Activated T-helper 1 cell treated with anti-CD3 and anti-CD28 coated beads, Interleukin-2, amount 50 U/mL, for 16 hours (primary cell): Measurements from ENCODE around the gene SORBS1.

ENCODE experiments used
- DNase-seq, 2 donors: peaks; one replicate each; pipeline ENCODE4 v3.0.0-alpha.2; 2020; ENCODE audit warnings: low read depth in 1 of 2, low spot score in 1 of 2

The SORBS1 gene

DNA sequence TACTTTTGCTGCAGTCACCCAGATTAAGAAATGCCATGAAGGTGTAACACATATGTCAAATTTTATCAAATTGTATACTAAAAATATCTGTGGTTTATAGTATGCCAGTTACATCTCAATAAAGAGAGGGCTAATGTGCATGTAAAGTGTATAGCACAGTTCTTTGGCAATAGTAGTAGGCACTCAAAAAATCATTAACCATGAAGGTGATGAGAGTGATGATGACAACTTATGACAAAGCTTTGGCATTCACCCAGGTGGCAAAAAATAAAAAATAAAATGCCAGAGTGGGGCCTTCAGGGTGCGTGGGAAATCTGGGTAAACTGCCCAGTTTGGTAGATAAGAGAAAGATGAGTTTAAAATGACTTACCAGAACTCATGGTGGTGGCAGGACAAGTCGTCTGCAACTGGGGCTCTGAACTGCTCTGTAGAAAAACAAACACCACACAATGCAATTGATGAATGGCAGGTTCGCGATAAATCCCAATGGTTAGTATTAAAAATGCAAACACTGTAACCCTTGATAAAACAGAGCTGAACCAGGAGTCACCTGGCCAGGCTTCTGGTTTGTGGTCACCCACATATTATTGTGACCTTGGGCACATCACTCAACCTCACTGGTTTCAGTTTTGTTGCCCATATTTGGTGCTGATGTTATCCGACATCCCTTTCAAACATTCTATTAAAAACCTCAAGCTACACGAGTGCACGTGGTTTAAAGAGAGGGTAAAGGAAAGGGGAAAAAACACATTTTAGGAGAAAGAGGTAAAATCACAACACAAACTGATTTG lies 120.2 kb downstream of the SORBS1 start:
- DNase-seq = no peak

DNA sequence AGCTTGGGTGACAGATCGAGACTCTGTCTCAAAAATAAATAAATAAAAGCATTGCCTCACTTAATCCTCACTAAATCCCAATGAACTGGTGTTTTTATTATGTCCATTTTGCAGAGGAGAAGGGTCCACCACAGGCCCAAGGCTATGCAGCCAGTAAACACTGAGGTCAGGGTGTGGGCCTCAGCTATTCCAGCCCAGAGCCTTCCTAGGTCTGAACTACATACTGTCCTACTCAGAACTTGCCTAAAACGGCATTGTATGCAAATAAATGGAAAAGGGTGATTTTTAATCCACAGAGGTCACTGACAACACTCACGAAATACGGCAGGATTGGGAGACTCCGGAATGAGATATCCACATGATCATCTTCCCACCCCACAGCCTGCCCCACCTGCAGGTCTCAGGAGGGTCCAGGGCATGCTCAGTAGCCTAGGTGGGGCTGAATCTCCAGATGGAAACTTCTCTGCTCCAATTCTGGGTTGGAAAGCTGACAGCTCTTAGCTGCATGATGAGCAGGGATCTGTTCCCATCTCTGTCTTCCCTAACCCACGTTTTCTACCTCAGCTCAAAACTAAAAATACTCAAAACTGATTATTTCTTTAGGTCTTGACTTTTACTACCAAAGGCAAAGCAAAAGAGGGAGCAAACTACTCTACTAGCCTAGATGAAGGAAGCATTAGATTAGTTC lies 121.0 kb downstream of the SORBS1 start:
- DNase-seq = no peak

DNA sequence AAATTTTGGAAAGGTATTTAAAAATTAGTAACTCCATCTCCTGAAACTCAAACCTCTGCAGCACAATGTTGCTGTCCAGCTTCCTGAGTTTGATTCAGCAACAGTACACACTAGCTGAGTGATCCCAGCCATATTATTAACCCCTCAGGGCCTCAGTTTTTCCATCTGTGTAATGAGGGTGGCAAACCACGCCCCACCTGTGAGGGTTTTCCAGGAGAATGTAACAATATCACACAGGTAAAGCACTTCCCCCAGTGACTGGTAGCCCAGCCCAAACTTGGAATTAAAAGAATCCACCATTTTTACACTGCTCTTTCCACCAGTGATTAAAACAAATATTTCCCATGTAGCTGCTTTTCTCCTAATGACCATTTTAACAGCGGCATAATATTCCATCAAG lies 122.4 kb downstream of the SORBS1 start:
- DNase-seq = no peak

DNA sequence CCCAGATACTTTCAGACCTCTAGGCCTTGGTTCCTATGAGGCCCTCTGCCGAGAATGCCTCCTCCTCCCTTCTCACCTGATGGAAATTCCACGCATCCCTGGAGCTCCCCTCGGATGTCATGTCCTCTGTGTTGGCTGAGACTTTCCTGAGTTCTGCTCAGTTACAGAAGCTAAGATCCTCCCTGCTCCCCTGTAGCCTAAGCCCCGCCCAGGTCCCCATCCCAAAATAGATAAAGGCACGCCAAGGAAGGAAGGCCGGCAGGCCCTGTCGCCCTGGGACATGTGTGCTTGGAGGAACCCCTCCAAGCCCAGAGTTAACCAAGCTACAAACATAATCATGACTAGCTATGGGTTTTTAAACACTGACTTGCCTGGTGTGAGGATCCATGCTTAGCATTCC lies 123.5 kb downstream of the SORBS1 start:
- DNase-seq = no peak

DNA sequence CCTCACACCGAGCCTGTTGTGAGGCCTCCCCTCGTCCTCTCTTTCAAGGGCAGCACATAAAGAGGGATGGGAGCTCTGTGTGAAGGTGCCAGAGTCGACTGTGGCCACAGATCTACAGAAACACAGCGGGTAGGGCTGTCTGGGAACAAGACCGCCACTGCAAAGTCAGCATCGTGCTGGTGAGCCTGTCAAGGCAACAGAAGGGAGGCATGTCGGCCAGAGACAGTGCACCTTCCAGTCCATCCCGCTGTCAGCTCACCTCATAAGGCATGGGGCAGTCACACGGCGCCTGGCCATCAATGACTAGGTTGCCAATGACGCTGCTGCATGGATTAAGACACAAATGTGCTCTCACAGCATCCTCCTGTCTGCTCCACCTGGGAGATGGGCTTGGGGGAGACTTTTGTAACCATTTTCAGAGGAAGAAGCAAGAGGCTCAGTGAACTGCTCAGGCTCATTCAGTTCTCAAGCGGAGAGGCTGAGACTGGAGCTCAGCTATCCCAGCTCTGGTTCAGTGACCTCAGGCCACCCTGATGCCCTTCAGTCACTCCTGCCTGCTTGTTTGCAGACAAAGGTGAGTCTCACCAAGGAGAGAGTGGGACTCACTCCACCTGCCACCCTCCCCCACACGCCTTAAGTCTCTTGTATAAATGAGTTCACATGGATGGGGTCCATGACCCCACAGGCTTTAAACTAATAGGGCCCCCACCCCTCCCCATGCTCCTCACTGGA lies 125.5 kb downstream of the SORBS1 start:
- no peak for DNase-seq

DNA sequence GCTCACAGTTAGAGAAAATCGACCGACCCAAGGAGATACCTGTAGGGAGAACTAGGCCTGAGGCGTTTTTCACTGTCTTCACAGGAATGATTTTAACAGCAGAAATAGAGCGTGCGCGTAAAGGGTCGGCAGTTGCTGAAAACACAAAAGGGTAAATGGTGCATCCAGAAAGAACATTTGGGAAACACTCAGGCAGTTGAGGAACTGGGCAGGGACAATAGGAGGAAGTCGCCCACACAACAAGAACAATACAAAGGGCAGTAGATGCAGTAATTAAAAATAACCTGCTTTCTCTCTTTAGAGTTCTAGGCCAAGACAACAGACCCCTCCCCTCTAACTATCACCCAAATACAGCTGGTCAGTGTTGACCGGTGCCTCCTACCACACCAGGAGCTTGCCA lies 126.6 kb downstream of the SORBS1 start:
- no peak for DNase-seq

DNA sequence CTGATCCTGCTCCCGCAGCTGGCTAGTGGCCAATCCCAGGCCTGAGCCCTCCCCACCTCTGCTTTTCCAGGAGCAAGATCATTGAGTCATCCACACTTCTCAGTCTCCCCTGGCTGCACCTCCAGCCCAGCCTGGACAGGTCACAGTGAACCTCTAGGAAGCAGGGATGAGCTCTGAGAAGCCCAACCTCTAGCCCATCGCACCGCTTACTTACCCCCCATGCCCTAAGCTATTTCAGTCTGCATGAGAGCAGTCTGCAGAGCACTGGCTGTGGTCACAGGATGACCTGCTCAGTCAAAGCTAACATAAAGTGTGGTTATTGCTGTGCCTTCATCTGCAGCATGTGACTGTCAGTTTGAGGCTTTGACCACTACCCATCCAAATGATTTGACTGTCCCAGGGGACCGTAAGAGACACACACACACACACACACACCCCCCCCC lies 129.2 kb downstream of the SORBS1 start:
- no peak for DNase-seq

DNA sequence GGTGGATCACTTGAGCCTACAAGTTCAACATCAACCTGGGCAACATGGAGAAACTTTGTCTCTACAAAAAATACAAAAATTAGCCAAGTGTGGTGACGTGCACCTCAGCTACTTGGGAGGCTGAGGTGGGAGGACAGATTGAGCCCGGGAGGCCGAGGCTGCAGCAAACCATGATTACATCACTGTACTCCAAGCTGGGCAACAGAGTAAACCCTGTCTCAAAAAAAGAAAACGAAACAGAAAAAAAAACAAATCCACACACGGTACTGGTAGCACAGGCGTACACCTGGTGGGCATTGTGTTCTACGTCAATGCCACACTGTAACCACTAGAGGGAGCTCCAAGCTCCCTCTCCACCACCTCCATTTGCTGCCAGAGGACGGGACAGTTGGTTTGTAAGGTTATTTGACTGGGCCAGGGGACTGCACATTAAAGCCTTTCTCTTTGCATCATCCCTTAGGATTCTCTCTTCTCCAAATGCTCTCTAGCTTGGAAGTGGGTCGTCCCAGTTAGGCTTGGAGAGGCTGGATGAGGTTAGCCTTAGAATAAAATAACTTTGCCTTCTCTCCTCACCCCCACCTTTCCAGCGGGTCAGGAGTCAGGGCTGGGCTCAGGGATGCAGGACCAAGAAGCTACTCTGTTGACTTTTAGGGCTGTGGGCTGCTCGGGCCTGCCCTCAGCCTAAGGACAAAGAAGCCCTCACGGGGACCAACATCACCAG lies 130.8 kb downstream of the SORBS1 start:
- DNase-seq = peak in 1 of 2 donors; percentile 9

DNA sequence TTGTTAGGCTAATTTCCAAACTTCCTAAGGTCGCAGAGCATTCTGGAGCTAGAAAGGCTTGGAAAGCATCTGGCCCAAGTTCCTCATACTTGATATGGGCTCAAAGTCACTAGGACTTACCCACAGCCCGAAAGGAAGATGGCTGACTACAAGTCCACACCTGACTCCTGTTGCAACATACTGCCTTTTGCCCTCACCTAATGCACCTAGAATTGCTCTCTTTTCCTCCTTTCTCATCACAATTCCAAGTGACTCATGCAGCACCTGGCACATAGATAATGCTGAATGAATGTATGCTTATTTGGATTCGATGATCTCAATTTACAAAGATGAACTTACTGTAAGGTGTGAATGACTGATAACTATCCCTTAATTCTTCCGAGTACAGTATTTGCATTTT lies 131.5 kb downstream of the SORBS1 start:
- DNase-seq = no peak

DNA sequence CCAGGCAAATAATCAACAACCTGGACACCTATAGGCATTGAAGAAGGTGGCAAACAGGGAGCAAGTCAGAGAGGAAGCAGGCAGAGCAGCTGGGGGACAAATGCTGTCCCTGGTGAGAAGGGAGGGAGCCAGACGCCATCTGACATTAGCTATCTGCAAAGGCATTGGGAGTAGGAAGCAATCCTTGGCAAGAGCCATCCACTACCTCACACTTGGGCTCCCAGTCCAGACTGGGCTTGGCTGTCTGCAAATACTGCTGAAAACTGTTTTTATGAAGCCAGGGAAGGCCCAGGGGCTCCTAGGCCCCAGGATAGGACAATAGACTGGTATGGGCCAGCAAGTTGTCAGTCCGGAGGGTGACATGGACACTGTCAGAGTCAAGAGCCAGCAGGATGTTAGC lies 132.5 kb downstream of the SORBS1 start:
- no peak for DNase-seq

DNA sequence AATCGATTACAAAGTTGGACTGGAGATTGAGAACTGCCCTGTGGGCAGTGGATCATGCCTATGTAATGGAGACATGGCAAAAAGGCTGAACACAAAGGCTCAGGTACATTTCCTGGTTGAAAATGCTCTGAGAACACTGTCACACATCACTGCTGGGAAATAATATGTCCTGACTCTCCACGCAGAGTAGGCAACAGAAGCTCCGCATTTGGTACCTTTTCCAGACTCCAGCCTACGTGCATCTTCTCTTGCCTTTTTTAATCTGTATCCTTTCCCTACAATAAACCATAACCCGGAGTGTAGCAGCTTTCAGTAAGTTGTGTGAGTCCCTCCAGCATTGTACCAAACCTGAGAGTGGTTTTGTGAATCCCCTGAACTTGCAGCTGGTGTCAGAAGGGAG lies 134.7 kb downstream of the SORBS1 start:
- no peak for DNase-seq

DNA sequence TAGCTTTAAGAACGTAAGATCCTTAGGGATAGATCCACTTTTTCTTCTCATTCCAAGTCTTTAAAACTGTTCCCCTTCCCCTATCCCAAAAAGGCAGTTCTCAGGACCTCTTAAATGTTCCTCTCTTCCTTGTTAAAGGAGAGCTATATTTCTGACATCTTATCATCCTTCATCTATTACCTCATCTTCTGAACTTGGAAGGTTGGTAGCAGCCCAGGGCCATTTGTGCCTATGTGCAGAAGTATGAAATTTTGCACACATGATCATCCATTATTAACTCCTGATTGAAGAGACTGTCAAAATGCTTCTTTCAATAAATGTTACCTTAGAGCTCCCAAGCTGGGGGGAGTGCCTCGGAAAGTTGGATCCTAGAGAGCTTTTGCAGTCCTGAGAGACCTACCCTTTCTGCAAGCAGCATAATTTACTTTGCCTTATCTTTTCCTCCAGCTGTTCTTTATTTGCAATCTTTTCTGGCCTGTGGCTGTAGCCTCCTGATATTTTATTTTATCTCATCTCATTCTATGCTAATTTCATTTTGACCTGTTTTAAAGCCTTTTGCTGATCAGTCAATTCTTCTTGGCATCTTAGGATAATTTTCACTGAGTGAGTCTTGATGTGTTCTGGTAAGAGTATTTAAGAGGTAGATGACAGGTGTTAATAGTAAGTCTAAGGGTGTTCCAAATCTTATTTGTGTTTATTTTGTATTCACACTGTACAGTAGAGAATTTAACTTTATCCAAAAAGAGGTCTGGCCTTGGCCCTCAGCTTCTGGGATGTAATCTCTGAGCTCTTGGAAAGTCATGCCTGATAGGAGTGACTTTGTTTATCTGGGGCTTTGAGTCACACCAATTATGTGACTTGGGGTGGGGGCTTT lies 135.3 kb downstream of the SORBS1 start:
- no peak for DNase-seq

DNA sequence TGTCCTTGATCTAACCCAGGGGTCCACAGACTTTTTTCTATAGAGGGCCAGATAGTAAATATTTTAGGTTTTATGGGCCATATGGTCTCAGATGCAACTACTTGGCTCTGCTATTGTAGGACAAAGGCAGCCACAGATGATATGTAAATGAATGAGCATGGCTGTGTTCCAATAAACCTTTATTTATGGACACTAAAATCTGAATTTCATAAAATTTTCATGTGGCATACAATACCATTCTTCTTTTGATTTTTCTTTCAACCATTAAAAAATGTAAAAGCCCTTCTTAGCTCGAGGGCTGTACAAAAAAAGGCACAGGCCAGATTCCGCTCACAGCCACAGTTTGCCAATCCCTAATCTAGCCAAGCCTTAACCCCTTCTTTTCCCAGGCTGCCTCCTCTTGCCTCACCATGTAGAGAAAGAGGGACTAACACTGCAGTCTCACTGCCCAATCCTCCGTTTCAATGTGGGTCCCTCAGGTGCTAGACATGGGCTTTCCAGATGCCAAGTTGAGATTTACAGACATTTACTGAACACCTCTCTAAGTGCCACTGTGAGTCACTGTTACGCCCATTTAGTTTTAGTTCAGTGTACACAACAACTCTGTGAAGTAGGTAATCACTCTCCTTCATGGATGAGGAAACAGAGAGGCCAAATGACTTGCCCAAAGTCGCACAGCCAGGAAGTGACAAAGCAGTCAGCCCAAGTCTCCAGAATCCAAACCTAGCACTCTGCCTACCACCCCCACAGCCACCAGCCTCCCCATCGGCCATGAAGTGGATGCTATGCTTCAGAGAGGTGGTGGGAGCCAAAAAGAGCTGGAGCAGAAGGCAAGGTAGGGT lies 137.8 kb downstream of the SORBS1 start:
- no peak for DNase-seq

DNA sequence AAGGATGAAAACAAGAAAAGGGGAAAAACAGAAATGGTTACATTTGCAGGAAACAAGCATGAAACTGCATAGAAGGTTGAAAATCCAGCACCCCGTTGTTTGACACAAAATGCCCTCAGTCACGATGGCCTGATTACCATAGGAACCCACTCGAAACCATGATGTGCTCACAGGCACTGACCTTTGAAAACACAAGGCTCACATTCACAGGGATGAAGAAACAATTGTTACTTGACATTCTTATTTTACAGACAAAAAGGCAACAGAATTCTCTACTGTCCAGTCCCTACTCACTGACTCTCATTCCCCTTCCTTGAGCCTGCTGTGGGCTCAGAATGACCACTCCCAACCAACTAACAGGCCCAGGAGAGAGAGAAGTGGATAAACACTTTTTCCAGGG lies 138.9 kb downstream of the SORBS1 start:
- no peak for DNase-seq

DNA sequence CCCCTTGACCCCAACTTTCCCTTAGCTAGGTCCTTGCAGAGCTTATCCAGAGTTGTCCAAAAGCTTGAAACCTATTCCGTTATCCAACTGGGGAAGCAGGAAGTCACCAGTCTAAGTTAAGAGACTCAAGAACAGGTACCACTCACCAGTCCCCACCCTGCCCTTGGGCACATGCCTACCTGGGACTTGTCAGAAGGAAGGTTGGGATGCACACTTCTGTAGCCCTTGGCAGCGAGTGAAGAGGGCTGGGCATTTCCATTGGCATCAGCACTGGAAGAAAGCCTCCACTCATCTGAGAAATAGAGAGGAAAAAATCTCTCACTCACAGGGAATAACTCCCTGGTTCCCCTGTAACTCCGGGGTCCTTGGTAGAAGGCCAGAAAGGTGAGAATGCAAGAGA lies 139.4 kb downstream of the SORBS1 start:
- DNase-seq = no peak

DNA sequence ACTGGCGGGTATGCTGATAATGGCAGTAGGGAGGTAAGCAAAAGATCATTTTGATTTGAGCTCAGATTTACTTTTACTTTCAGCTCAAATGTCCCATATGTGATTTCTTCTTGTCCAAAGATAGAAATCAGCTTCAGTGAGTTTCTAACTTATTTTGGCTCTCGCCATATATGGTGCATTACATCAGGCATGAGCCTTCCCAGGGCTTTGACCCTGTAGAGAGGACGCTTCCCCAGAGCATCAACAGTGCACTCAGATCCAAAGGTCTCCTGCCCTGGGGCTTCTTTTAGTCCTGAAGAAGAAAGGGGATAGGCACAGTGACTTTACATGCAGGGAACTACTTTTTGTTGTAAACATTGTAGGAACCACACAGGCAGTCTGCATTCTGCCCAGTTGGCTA lies 141.8 kb downstream of the SORBS1 start:
- no peak for DNase-seq

DNA sequence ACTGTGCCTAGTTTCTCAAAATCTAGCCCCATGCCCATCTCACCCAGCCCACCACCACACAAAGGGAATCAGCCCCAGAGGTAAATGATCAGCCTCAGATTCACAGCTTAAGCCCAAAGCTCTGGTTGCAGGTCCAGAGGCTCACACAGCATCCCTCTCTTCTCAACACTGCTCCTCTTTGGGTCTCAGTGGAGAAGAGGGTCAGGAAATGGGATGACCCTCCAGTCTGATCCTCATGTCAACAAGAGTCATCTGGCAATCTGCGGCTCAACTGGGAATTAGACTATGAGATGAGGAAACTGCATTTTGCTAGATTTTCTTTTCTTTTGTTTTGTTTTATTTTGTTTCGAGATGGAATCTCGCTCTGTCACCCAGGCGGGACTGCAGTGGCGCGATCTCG lies 144.2 kb downstream of the SORBS1 start:
- DNase-seq = no peak

DNA sequence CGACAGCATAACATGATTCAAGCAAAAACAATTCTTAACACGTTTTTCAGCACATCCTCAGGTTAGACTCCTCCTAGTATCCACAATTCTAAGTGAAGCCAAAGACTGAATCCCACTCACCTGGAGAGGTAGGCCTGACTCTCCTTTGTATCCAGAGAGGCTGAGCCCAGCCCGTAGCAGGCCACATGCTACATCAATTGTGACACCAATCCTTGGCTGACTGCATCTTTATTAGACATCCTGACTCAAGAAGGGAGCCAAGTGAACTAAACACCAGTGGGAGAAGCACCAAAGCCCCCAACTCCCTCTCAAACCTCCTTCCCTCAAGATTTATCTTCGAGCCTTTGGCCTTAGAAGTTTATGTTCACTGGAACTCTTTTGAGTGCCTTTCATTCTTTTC lies 144.9 kb downstream of the SORBS1 start:
- no peak for DNase-seq

DNA sequence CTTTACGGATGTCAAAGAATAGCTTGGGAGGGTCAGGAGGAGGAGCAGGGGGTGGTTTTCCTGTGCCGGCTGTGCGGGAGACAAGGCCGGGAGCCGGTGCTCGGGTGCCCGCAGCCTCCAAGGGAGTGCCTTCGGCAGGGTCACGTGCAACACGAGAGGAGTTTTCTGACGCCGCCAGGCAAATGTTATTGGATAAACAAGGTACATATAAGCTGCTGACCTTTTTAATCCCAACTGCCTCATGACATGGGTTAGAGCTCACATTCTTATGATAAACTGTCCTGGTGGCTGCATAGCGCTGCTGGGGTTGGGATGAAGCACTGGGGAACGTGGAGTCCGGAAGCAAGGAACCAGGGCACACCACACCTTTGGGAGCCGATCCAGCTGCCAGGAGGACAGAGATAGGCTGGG lies 145.5 kb downstream of the SORBS1 start:
- DNase-seq = no peak
